Measurements from ENCODE around the gene TMEM59L.

TMEM59L gene

GRCh38 chr19:18659281-18660050 is 46.8 kb downstream of the TMEM59L start:
- no peak for DNase-seq (ENCODE audit: low read depth)

- no peak for DNase-seq (ENCODE audit: low read depth)
Observed at GRCh38 chr19:18660051-18660910, 47.6 kb downstream of the TMEM59L start.

- no peak for DNase-seq (ENCODE audit: low read depth)
Observed at GRCh38 chr19:18660939-18661670, 48.4 kb downstream of the TMEM59L start.

GRCh38 chr19:18662972-18663732 is 50.5 kb downstream of the TMEM59L start:
- no peak for DNase-seq (ENCODE audit: low read depth)

- DNase-seq (ENCODE audit: low read depth) = no peak
Observed at GRCh38 chr19:18663940-18664530, 51.4 kb downstream of the TMEM59L start.

GRCh38 chr19:18665771-18666202 is 53.1 kb downstream of the TMEM59L start:
- DNase-seq (ENCODE audit: low read depth) = no peak

GRCh38 chr19:18666317-18666716 is 53.6 kb downstream of the TMEM59L start:
- no peak for DNase-seq (ENCODE audit: low read depth)

GRCh38 chr19:18666784-18667183 is 54.1 kb downstream of the TMEM59L start:
- no peak for DNase-seq (ENCODE audit: low read depth)

- DNase-seq (ENCODE audit: low read depth) = no peak
Observed at GRCh38 chr19:18667531-18668251, 55.0 kb downstream of the TMEM59L start.

GRCh38 chr19:18668252-18668631 is 55.6 kb downstream of the TMEM59L start:
- no peak for DNase-seq (ENCODE audit: low read depth)

- DNase-seq (ENCODE audit: low read depth) = no peak
Observed at GRCh38 chr19:18668744-18669523, 56.3 kb downstream of the TMEM59L start.

- DNase-seq (ENCODE audit: low read depth) = no peak
Observed at GRCh38 chr19:18669524-18669817, 56.8 kb downstream of the TMEM59L start.

- DNase-seq (ENCODE audit: low read depth) = no peak
Observed at GRCh38 chr19:18669883-18670282, 57.2 kb downstream of the TMEM59L start.

- no peak for DNase-seq (ENCODE audit: low read depth)
Observed at GRCh38 chr19:18670312-18670711, 57.6 kb downstream of the TMEM59L start.
